ENCODE results near the gene CPLANE2.
A peak's percentile ranks its signal among the peaks of the same experiment; 100 is the strongest.

The CPLANE2 gene

DNA sequence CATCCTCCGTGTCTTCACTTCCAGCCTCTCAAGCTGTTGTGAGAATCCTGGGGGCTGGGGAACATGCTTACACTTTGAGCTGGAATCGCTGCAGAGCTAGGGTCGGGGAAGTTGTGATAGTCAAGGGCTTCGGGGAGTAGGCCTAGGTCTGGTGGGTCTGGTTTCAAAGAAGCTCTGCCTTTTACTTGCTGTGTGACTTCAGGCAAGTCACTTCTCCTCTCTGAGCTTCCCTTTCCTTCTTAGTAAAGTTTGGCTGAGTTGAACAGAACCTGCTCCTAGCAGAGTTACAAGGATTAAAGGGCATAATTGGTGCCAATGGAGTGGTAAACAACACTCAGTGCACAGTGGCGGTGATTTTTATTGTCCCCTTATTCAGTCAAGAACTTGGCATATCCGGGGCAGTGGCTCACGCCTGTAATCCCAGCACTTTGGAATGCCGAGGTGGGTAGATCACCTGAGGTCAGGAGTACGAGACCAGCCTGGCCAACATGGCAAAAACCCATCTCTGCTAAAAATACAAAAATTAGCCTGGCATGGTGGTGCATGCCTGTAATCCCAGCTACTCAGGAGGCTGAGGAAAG, 50.2 kb downstream of the CPLANE2 start:
- H3K9ac ChIP-seq (ENCODE audit: low read length in 2 of 2): no peak overlapping the region
- peaks cover 0 to 3% of the 10 kb centered on the region in 2 donors for H3K27me3 ChIP-seq (ENCODE audit: control insufficient read depth in 1 of 2, insufficient read depth in 2 of 2, low read length in 2 of 2)
- H3K9me3 ChIP-seq (ENCODE audit: control insufficient read depth in 2 of 2, low read length in 2 of 2): no peaks in the 10 kb centered on the region
- H3K4me3 ChIP-seq (ENCODE audit: low read length in 2 of 2): no peak overlapping the region
- H3K4me1 ChIP-seq (ENCODE audit: control insufficient read depth, insufficient read depth, low read length): peaks cover 34% of the 10 kb centered on the region
- no peak overlapping the region for H3K27ac ChIP-seq (ENCODE audit: low read length)
- H3K36me3 ChIP-seq (ENCODE audit: control insufficient read depth in 2 of 2, insufficient read depth in 2 of 2, low read length in 2 of 2): no peaks in the 10 kb centered on the region

DNA sequence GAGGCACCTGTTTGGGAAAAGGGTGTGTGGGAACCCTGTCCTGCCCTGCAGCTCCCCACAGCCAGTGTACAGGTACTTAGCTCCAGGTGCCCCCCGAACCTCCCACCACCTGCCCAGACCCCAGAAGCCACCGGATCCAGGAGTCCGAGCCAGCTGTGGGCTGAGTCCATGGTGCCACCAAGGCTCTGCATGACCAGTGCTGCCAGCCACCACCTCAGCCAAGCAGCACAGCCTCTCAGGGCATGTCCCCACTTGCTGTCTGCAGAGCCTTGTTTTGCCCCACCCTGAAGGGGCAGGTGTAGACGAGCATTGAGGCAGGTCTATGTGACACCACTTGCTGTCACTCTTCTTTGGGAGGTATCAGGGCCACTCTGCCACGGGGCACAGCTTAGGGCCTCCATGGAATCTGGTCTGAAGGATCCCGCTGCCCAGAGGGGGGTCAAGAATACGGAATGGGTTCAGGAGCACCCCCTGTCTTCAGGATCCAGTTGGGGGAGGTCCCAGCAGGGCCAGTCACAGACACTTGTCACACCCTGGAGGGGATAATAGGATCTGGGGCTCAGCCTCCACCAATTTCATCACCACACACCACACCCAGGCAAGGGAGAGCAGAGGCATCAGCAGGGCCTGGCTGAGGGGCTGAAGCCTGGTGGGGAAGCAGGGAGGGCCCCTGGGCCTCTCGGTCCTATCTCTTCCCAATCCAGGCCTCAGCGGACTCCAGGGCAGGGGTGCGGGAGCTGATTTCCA, 52.3 kb downstream of the CPLANE2 start:
- H3K27ac ChIP-seq (ENCODE audit: low read length): no peak overlapping the region
- H3K27me3 ChIP-seq (ENCODE audit: control insufficient read depth in 1 of 2, insufficient read depth in 2 of 2, low read length in 2 of 2): peaks cover 0 to 3% of the 10 kb centered on the region in 2 donors
- H3K4me3 ChIP-seq (ENCODE audit: low read length in 2 of 2): no peak overlapping the region
- H3K36me3 ChIP-seq (ENCODE audit: control insufficient read depth in 2 of 2, insufficient read depth in 2 of 2, low read length in 2 of 2): no peaks in the 10 kb centered on the region
- peaks cover 35% of the 10 kb centered on the region for H3K4me1 ChIP-seq (ENCODE audit: control insufficient read depth, insufficient read depth, low read length)
- H3K9ac ChIP-seq (ENCODE audit: low read length in 2 of 2): no peak overlapping the region
- no peaks in the 10 kb centered on the region for H3K9me3 ChIP-seq (ENCODE audit: control insufficient read depth in 2 of 2, low read length in 2 of 2)

DNA sequence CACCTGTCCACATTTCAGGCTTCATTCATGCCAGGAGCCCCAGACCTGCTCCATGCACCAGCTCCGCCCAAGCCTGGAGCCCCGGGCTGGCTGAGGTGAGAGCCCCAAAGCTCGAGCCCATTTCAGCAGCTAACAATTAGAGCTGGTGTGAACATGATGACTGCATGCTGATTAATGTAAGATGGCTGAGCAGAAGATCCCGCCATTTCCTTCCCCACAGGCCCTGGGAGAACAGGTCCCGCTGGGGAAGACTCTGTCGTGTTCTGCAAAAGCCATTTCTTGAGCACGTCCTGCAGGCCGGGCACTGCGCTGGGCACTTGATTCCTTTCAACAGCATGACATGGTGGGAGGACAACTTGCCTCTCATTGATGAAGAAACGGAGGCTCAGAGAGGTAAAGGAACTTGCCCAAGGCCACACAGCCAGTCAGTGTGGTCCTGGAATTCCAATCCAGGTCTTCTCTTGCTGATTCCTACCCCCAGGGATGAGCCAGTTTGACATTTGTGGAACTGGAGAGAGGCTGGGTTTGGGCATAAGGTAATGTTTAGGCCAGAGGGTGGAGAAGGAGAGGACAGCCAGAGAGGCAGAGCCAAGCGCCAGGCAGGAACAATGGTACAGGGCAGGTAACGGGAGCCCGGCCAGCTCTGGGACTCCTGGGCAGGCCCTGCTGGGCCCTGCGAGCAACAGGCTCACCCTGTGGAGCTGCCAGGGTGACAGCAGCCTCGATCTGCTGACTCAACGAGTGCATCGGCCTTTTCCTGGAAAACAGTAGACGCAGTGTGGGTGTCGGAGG, 53.0 kb downstream of the CPLANE2 start:
- Histone ChIP-seq H3K36me3 (ENCODE audit: control insufficient read depth in 2 of 2, insufficient read depth in 2 of 2, low read length in 2 of 2) (no peaks in the 10 kb centered on the region), H3K4me3 (ENCODE audit: low read length in 2 of 2) (no peak overlapping the region), H3K27ac (ENCODE audit: low read length) (no peak overlapping the region), H3K9me3 (ENCODE audit: control insufficient read depth in 2 of 2, low read length in 2 of 2) (no peaks in the 10 kb centered on the region), H3K27me3 (ENCODE audit: control insufficient read depth in 1 of 2, insufficient read depth in 2 of 2, low read length in 2 of 2) (peaks cover 0 to under 1% of the 10 kb centered on the region in 2 donors), H3K4me1 (ENCODE audit: control insufficient read depth, insufficient read depth, low read length) (peaks cover 30% of the 10 kb centered on the region), H3K9ac (ENCODE audit: low read length in 2 of 2) (no peak overlapping the region)

DNA sequence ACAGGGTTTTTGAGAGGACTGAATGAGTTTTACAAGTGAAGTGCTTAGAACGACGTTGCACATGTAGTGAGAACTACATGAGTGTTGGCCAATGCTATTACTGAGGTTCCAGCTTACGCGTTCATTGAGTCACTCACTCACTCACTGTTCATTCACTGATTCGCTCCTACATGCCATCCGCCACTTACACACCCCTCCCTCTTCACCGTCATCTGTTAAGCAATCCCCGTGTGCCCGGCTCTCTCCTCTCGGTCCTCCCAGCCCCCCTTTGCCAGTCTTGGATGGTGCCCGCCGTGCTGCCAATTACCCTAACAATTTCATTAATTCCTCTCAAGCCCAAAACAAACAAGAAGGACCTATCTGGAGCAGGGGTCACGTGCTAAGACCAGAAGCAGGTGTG, 53.8 kb downstream of the CPLANE2 start:
- Histone ChIP-seq H3K27me3 (ENCODE audit: control insufficient read depth in 1 of 2, insufficient read depth in 2 of 2, low read length in 2 of 2) (no peaks in the 10 kb centered on the region), H3K36me3 (ENCODE audit: control insufficient read depth in 2 of 2, insufficient read depth in 2 of 2, low read length in 2 of 2) (no peaks in the 10 kb centered on the region), H3K9me3 (ENCODE audit: control insufficient read depth in 2 of 2, low read length in 2 of 2) (no peaks in the 10 kb centered on the region), H3K9ac (ENCODE audit: low read length in 2 of 2) (no peak overlapping the region), H3K4me3 (ENCODE audit: low read length in 2 of 2) (no peak overlapping the region), H3K27ac (ENCODE audit: low read length) (no peak overlapping the region), H3K4me1 (ENCODE audit: control insufficient read depth, insufficient read depth, low read length) (peaks cover 30% of the 10 kb centered on the region)

DNA sequence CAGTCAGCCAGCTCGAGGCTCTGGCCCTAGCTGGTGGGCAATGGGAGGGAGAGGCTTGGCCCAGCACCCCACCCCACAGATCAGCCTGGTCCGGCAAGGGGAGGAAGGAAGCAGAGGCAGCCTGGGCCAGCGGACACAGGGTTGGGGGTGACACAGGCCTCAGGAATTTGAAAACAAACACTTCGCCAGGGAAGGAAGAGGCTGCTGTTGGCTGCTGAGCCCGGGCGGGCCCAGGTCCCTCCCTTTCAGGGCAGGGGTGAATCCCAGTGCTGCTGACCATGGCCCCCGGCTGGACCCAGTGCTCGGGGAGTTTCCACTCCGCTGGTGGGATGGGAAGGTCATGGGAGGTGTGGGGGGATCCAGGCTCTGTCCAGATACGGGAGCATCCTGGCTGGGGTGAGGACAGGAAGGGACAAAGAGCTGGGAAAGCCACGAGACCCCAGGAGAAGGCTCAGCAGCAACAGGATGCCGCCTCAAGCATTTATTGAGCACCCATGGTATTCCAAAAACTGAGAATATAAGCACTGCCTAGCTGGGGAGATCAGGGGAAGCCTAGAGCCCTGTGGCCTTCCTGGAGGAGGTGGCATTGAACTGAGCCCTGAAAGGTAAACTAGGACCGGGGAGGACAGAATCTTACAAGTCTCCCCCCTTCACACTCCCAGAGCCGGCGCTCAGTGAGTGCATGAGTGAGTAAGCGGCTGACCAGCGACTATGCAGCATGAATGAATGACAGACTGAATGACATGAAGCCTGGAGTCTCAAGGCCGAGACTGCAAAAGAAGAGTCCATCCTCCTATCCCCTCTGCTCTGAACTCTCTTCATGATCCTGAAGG, 54.9 kb downstream of the CPLANE2 start:
- peak overlapping the region; percentile 87 for H3K27ac ChIP-seq (ENCODE audit: low read length)
- H3K4me3 ChIP-seq (ENCODE audit: low read length in 2 of 2): peak overlapping the region in 1 of 2 donors; percentile 40
- H3K36me3 ChIP-seq (ENCODE audit: control insufficient read depth in 2 of 2, insufficient read depth in 2 of 2, low read length in 2 of 2): no peaks in the 10 kb centered on the region
- peak overlapping the region; percentile 11 to 72 for H3K9ac ChIP-seq (ENCODE audit: low read length in 2 of 2)
- no peaks in the 10 kb centered on the region for H3K9me3 ChIP-seq (ENCODE audit: control insufficient read depth in 2 of 2, low read length in 2 of 2)
- H3K4me1 ChIP-seq (ENCODE audit: control insufficient read depth, insufficient read depth, low read length): peaks cover 37% of the 10 kb centered on the region
- H3K27me3 ChIP-seq (ENCODE audit: control insufficient read depth in 1 of 2, insufficient read depth in 2 of 2, low read length in 2 of 2): no peaks in the 10 kb centered on the region

All from stomach smooth muscle (tissue), 2 donors.